HG02798 (cell line): ENCODE results near the gene PADI2.

Experiments
- ATAC-seq: cut with Tn5 transposase; IDR thresholded peaks from one replicate; pipeline ENCODE4 v1.9.1; 2021; ENCODE audit warnings: mild to moderate bottlenecking; ENCODE audit not compliant: unreplicated experiment, poor library complexity

PADI2 gene

DNA sequence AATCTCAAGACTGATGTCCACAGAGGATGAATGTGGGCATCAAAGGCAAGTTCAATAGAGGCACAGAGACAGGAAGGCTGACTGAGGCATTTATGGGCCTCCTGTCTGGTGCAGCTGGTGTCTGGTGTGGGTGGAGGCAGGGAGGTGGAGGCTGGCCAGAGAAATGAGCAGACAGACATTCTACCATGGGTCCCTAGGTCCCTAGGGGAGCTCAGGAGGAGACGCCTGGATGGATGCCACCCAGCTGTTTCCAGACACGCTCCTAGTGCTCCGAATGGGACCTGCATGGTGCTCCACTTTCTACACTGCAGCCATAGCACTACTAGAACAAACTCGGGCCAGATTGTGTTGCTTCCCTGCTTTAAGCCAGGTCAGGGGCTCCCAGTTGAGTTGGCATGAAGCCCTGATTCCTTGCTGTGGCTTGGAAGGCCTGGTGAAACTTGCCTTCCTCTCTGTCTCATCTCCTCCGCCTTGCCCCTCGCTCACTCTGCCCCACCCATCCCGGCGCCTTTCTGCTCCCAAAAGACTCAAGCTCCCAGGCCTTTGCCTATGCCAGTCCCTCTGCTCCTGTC is 25.3 kb downstream of the PADI2 start:
- ATAC-seq = no peak

DNA sequence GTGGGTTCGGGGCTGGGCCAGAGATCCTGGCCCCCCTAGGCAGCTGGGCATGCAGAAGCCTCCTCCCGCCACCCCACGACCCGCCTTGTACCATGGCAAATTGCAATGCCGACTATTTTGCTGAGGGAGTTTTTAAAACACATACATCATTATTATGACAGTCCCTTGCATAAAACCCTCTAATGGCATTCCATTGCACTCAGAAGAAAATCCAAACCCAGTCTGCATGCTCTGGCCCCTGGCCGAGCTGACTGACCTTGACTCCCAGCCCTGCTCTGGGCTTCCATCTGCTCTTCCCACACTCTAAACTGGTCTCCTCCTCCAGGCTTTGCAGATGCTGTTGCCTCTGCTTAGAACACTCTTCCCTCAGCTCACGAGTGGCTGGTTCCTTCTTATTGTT is 28.0 kb downstream of the PADI2 start:
- no peak for ATAC-seq

DNA sequence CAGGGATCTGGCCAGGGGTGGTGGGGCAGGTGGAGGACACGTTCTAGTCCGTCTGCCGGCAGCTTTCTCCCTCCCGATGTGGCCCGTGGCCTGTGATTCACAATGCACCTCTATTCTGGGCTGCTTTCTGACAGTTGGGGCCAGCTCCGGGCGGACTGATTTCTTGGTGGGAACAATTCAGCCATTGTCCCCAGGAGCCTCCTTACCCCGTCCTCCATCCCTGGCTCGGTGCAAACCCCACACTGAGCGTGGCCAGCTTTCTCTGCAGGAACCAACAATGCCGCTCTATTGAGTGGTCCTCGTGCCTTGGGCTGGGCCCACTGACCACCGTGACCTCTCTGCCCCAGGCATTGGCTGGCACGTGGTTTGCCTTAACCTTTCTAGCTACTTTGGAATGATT is 29.7 kb downstream of the PADI2 start:
- ATAC-seq = no peak

DNA sequence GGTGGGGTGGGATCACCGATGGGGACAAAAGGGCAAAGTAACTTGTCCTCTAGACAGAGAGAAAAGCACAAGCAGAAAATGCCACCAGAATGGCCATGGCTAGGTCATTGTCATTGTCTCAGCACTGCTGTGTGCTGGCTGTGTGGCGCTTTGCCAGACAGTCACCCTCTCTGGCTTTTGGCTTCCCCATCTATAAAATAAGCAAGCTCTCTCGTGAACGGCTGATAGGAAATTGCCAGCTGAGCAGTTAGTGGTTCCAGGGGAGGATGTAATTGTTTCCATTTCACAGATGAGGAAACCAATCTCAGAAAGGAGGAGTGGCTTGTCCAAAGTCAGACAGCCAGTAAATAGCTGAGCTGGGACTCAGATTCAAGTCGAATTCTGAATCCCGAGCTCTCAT is 32.5 kb downstream of the PADI2 start:
- ATAC-seq = no peak

DNA sequence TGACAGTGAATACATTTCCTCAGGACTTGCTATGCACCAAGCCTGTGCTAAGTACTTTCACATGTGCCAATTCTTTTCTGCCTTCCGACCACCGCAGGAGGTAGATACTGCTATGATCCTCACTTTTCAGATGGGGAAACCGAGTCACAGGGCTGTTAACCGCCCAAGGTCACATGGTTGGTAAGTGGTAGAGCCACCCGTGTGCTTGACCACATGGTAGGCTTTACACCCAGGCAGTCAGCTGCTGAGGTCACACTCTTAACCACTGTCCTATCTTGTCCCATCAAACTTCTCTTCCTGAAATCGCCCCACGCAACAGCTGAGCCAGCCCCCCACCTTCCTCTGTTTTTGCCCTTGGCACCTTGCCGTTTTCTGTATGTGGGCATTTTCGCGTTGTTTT is 34.5 kb downstream of the PADI2 start:
- no peak for ATAC-seq

DNA sequence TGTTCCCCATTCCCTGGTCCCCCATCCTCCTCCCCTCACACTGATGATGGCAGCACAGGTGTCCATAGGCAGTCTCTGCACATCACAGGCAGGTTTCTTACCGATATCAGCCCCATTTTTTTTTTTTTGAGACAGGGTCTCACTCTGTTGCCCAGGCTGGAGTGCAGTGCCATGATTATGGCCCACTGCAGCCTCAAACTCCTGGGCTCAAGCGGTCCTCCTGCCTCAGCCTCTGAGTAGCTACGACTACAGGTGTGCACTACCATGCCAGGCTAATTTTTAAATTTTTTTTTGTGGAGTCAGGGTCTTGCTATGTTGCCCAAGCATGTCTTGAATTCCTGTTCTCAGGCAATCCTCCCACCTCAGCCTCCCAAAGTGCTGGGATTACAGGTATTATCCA is 36.5 kb downstream of the PADI2 start:
- ATAC-seq = no peak

DNA sequence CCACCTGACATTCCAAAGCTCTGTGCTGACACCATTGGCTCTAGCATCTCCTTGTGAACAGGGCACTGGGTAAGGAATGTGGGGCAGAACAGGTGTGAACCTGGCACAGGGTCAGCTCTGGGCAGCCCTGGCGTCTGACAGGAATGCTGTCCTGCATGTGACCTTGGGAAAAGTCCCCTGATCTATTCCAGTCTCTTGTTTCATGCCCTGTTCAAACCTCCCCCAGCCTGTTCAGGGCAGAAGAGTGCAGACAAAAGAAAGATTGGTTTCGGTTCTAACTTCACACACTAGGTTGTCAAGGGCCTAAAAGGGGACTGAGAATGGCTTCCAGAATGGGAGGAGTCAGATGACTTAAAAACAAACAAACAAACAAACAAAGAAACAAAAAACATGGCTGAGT is 37.8 kb downstream of the PADI2 start:
- ATAC-seq = no peak

DNA sequence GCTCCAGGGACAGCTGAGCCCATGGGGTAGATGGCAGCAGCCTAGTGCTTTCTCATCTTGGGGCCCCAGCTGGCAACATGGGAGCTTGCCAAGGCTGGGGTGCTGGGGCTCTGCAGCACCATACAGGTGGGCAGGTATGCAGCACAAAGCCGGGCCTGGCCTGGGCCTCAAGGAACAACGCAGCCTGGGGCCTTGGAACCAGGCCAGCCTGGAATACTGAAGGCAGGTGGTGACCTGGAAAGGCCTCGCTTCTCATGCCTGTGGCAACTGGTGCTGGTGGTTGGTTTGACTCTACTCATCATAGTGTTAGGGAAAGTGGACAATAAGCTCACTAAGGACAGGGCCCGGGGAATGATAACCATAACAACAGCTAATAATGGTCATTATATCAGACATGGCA is 38.4 kb downstream of the PADI2 start:
- ATAC-seq = no peak

DNA sequence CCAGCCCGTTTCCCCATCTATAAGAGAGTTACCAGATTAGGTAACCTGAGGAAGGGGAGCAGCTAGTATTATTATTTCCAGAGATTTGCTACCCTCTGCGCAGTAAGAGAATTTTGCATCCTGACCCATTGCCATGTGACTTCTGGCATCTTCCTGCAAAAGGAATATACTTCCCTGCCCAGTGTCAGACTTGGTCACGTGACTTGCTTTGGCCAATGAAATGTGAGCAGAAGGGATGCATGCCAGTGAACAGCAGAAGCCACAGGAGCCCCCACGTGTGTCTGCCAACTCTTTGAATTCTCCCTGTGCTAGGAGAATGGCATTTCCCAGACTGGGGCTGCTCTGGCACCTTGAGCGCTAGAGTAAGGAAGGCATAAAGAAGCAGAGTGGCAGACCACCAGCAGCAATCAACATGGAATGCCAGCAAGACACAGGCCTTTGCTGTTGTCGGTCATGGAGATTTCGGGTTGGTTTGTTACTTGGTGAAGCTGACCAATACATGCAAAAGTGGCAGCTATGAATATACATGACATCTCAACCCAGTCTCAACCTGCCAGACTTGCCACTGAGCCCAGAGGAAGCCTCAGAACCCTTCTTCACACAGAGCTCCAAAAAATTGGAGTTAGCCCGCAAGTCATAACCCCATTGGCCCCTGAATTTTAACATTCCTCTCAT is 39.0 kb downstream of the PADI2 start:
- ATAC-seq = no peak

DNA sequence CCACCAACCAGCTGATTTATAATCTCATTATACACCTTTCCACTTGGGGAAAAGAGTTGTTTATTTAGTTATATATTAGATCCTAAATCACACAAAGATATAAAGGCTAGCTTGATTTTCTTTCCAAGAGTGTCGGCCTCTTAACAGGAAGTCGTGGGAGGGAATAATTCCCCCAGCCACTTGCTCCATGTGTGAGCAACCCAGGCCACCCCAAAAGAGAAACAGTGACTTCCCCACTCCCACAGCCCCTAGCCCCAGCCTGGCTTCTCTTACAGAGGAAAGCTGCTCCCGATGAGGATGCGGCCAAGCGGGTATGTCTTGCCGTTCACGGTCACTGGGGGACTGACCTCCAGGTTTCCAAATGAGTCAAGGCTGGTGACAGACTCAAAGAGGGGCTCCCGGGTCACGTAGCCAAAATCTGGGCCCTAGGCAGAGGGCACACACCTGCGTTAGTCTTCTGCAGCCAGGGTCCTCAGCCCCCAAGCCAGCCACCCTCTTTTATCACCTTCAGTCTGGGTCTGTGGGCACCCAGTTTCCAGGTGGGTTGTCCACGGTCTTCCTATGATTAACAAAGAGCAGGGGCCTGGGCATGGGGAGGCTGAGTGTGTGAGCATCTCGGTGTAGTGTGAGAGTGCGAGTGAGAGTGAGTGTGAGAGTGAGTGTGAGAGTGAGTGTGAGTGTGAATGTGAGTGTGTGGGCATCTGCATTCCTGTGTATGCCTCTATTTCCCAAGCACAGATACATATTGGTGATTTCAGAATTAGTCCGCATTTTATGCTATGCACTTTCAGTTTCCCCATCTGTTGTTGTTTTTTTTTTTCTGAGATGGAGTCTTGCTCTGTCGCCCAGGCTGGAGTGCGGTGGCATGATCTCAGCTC is 40.0 kb downstream of the PADI2 start:
- no peak for ATAC-seq

DNA sequence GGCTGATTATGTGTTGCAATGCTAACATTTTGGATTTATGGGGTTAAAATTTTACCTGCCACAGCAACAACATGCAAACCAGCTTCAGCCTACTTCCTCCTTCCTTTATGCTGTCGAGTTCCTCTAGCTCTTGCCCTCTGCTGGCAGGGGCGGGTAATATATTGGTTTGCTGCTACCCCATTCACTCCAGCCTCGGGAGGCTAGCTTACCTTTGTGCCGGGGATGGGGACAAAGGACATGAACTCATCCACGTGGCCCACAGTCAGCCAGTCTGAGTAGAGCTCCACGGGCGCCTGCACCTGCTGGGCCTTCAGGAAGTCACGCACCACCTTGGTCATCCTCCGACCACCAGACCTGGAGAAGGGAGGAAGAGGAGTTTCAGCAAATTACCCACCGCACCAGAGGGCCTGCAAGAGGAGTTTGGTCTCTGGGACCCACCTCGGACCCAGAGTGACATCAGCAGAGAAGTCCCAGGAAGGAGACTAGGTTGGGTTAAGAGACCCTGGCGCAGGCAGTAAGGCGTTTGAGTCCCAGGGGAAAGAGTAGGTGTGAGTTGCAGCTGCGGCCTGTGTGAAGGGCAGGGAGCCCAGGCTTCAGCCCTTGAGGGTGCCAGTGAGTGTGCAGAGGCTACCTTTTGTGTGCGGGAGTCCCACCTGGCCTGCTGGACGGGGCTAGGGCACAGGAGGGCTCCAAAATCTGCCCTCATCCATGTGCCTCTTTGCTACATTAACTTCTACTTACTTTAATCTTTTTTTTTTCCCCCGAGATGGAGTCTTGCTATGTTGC is 43.6 kb downstream of the PADI2 start:
- ATAC-seq = no peak

DNA sequence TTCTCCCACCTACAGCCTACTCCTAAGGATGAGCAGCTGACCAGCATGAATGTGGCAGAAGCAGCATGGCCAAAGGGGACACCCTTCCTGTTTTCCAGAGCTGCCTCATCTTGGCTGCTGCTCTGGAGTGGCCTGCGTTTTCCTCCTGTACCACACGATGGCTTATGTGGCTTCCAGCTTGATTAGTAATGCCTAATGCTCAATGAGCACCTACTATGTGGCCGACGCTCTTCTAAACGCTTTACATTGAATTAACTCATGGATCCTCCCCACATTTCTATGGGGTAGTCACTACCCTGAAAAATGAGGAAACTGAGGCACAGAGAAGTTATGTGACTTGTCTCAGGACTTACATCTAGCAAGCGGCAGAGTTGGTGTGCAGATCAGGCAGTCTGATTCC is 47.5 kb downstream of the PADI2 start:
- ATAC-seq = no peak

DNA sequence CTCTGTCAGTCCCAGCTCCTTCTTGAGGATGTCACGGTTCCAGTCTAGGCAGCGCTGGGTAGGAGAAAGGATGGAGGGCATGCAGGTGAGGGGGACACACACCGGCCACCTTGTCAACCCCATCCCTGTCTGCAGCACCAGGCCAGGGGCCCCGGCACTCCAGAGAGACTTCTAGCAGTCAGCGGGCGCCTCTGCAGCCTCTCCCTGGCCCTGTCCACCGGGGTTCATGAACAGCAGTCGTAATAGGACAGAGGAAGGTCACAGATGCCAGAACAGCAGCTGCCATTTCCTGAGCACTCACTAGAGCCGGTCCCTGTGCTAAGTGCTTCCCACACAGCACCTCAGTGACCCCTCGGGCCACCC is 49.1 kb downstream of the PADI2 start:
- ATAC-seq = no peak

DNA sequence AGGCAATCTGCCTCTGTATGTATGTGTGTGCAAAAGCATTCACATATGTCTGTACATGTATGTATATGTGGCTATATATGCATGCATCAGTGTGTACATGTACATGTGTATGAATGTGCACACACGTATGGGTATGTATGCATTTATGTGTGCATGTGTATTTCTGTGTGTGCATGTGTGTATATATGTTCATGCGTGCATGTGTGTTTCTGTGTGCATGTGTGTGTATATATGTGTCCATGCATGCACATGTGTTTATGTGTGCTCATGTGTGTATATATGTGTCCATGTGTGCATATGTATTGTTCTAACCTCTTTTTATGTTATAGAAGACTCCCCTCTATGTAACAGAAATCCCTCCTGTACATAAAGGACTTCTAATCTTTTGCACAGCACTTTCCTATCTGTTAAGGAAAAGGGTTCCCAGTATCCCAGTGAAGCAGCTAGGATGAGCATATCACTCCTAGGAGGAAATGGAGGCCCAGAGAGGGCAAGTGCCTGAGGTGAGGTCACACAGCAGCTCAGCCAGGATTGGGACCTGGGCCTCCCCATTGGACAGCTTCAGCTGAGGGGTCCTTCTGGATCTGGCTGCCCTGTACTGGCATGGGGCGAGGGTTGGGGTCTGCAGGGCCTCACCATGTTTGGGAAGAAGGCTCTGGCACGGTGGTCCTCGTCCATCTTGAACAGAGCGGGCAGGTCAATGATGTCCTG is 49.6 kb downstream of the PADI2 start:
- ATAC-seq = no peak

DNA sequence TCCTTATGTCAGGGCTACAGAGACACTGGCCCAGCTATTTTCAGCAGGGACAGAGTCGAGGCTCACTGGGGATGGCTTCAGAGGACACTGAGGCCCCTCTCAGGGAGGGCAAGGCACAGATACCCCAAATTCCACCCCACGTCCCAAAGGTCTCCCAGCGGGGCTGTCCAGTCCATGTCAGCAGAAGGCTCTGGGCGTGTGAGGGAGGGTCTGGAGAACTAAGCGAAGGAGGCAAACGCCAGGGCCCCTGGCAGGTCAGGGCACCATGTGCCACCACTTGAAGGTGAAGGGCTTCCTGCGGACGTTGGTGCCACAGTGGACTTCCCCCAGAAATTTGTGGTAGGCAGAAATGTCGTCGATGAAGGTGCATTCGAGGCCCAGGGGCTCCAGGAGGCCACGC is 50.5 kb downstream of the PADI2 start:
- ATAC-seq = no peak

DNA sequence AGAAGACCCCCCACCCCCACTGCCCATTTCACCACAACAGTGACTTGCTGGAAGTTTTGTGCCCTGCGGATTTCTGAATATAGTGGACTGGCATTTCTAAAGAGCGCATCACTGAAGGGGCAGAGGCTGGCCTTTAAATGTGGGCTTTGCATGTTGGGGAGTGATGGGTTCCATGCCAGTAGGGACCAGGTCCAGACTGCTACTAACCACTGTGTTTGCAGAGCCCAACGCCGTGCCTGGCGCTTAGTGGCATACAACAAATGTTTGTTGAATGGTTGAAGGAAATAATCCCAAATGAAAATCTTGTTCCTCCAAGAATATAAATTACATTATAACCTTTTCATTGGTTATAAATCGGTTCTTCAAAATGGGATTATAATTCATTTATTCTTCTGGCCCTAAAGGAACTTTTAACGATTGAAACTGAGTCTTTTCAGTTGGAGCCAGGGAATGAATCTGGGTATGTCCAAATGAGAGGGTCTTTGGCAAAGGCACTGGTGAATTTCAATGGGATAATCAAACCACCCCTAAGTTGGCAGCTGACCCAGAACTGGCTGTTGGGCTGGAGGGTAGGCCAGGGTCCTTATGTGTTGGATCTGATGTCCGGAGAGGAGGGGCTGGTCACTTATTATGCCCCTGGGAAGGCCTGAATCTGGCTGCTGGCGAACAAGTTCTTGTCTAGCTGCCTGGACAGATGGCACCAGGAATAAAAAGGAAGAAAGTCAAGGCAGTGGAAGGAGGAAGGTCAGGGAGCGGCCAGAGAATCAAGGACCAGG is 51.6 kb downstream of the PADI2 start:
- ATAC-seq = no peak

DNA sequence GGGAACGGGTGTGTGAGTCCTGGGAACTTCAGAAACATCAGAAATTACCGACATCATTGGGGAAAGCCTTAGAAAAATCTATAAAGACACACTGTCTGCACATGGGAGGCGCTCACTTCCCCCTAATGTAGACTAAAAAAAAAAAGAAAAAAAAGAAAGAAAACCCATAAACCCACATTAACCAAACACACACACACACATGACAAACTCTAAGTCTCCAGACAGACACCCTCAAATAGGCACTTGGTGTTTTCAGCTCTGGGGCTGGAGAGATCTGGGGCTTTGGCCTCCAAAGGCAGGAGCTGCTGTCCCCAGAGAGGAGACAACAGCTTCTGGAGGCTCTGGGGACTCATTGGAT is 52.2 kb downstream of the PADI2 start:
- no peak for ATAC-seq

DNA sequence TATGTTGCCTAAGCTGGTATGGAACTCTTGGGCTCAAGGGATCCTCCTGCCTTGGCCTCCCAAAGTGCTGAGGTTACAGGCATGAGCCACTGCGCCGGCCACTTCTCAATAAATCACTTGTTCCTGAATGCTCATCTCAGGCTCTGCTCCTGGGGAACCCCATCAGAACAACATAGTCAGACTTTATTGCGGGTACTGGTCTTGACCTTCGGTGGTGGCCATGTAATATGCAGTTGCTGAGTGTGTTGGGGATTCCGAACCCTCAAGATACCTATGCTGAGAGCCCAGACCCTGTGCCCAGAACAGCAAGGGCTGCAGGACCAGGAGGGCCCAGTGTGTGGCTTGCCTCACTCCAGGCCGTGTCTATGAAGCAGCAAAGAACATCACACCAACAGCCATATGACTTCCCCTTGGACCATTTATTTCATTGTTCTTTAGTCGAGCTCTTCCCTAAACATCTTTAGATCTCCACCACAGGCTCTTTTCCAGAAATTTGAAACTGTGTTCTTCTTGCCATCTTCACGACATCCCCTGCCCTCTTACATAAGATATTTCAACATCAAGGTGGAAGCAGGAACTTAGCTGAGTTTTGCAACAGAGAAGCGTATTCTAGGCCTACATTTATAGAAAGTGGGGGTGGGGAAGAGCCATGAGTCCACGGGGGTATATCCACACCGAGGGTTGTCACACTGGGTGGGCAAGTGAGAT is 52.7 kb downstream of the PADI2 start:
- no peak for ATAC-seq

DNA sequence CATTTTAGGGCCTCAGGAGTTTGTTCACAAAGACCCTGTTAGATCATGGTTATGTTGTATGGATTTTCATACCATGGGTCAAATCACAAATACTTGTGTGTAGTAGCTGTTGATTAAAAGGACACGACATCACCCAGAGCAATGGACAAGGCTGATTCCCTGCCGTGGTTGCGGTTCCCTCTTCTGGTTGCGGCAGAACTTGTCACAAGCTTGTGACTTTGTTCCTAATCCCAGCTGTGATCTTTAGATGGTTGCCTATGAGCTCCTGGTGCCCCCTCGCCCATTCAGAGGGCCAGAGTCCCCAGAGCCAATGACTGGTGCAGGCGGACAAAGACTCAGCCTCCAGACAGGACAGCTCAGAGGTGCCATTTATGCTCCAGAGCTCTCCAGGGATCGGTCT is 53.6 kb downstream of the PADI2 start:
- no peak for ATAC-seq
